Endodermal cell (in vitro differentiated cells): ENCODE results near the gene IPCEF1. TPM values are rescaled to one million over a fixed set of nuclear protein-coding genes. Genes with fewer than 3 reads are reported as not detected.
A peak's percentile ranks its signal among the peaks of the same experiment; 100 is the strongest.
"Not testable (repeated sequence)": the region's sequence is repeated elsewhere in the genome, so short reads cannot be mapped to it uniquely, and the experiment has no call there.

ENCODE experiments used
- DNase-seq: peaks from one replicate; pipeline ENCODE4 v3.0.0-alpha.2; 2017
- H3K27ac ChIP-seq: 2 replicates; pipeline ENCODE4 v1.5.1; 2013; ENCODE audit warnings: mild to moderate bottlenecking, low read depth, low read length, moderate library complexity
- H3K27me3 ChIP-seq: 2 replicates; pipeline ENCODE4 v1.6.1; 2013; ENCODE audit warnings: mild to moderate bottlenecking, low read length, moderate library complexity; ENCODE audit not compliant: insufficient read depth, control insufficient read depth, poor library complexity, severe bottlenecking
- H3K36me3 ChIP-seq: 2 replicates; pipeline ENCODE4 v1.7.0; 2013; ENCODE audit warnings: mild to moderate bottlenecking, low read length, moderate library complexity; ENCODE audit not compliant: control insufficient read depth, insufficient read depth
- H3K4me1 ChIP-seq: one replicate; pipeline ENCODE4 v1.7.0; 2013; ENCODE audit warnings: low read length; ENCODE audit not compliant: control insufficient read depth, insufficient read depth
- H3K4me3 ChIP-seq: 2 replicates; pipeline ENCODE4 v1.5.1; 2013; ENCODE audit warnings: mild to moderate bottlenecking, low read length, moderate library complexity
- H3K9ac ChIP-seq: 2 replicates; pipeline ENCODE4 v1.6.1; 2013; ENCODE audit warnings: mild to moderate bottlenecking, low read length, moderate library complexity; ENCODE audit not compliant: poor library complexity, severe bottlenecking; ENCODE audit errors: extremely low read depth
- H3K9me3 ChIP-seq: 2 replicates; pipeline ENCODE4 v1.6.1; 2013; ENCODE audit warnings: mild to moderate bottlenecking, low read length, moderate library complexity; ENCODE audit not compliant: control insufficient read depth
- H3K27ac Mint-ChIP-seq: 2 replicates; pipeline ENCODE4 v1.8.0; 2020; ENCODE audit warnings: mixed read lengths
- H3K27me3 Mint-ChIP-seq: 2 replicates; pipeline ENCODE4 v1.8.0; 2021; ENCODE audit warnings: mild to moderate bottlenecking, mixed read lengths; ENCODE audit not compliant: insufficient read depth
- H3K36me3 Mint-ChIP-seq: 2 replicates; pipeline ENCODE4 v1.8.0; 2020; ENCODE audit warnings: low read depth, mixed read lengths
- H3K4me1 Mint-ChIP-seq: 2 replicates; pipeline ENCODE4 v1.8.0; 2020; ENCODE audit warnings: mixed read lengths
- H3K4me3 Mint-ChIP-seq: 2 replicates; pipeline ENCODE4 v1.8.0; 2020; ENCODE audit warnings: mild to moderate bottlenecking, moderate library complexity, mixed read lengths
- H3K9me3 Mint-ChIP-seq: 2 replicates; pipeline ENCODE4 v1.8.0; 2020; ENCODE audit warnings: mild to moderate bottlenecking, mixed read lengths
- CTCF ChIP-seq: fragments of 200-600 bp; sonication (generic); conservative IDR thresholded peaks from 2 replicates; pipeline ENCODE4 v1.5.0; 2021; ENCODE audit warnings: antibody characterized with exemption, mild to moderate bottlenecking
- WGBS, 2 experiments: methylation state at CpG; one replicate each; pipeline versions ENCODE4 v1.1.5 to v1.1.7; 2013; ENCODE audit warnings: missing lambda C conversion rate in 2 of 2, mixed read lengths in 1 of 2; ENCODE audit not compliant: insufficient coverage in 1 of 2, insufficient read length in 1 of 2; 5-methylcytosine and 5-hydroxymethylcytosine counted together
- total RNA-seq, 2 donors: library from RNA; stranded (reverse); fragmentation: NEBNext Ultra II Directional in 1 of 2; extraction: Animal tissue kit (Norgen Biotek cat#: 25700) in 1 of 2; gene quantifications; 2 replicates in 1 of 2; 3 replicates in 1 of 2; pipeline ENCODE4 v1.2.1, GENCODE V29; 2021

IPCEF1 gene
- total RNA-seq, 2 donors from 2014 or later, result 2.2 to 2.8 TPM

- Histone ChIP-seq H3K9me3 (no peaks in the 10 kb centered on the region), H3K27me3 (no peaks in the 10 kb centered on the region), H3K4me3 (no peak overlapping the region), H3K36me3 (no peaks in the 10 kb centered on the region), H3K4me1 (peaks cover 12% of the 10 kb centered on the region), H3K9ac (no peak overlapping the region), H3K27ac (no peak overlapping the region)
- Mint-ChIP-seq H3K27me3 (no peaks in the 10 kb centered on the region), H3K9me3 (no peaks in the 10 kb centered on the region), H3K27ac (no peak overlapping the region), H3K36me3 (no peaks in the 10 kb centered on the region), H3K4me1 (peaks cover 57% of the 10 kb centered on the region), H3K4me3 (no peak overlapping the region)
- no peak for DNase-seq
- TF ChIP-seq CTCF, result no peak
- 83 to 90% methylated on average over 2 to 5 of the region's 6 CpGs for whole genome bisulfite sequencing, 2 experiments
Observed at GRCh38 chr6:154243793-154244750, 112.5 kb downstream of the IPCEF1 start.

GRCh38 chr6:154242617-154243357, 113.8 kb downstream of the IPCEF1 start:
- TF ChIP-seq CTCF, result no peak
- peaks cover 48% of the 10 kb centered on the region for H3K4me1 Mint-ChIP-seq
- Histone ChIP-seq H3K27me3 (no peaks in the 10 kb centered on the region), H3K27ac (no peak overlapping the region), H3K4me3 (no peak overlapping the region), H3K9ac (no peak overlapping the region), H3K36me3 (no peaks in the 10 kb centered on the region), H3K9me3 (no peaks in the 10 kb centered on the region), H3K4me1 (peaks cover 10% of the 10 kb centered on the region)
- no peaks in the 10 kb centered on the region for H3K36me3 Mint-ChIP-seq
- WGBS, 2 experiments, result 91 to 92% methylated on average over 13 of the region's 13 CpGs
- no peaks in the 10 kb centered on the region for H3K27me3 Mint-ChIP-seq
- H3K9me3 Mint-ChIP-seq, result no peaks in the 10 kb centered on the region
- no peak overlapping the region for H3K27ac Mint-ChIP-seq
- no peak for DNase-seq
- H3K4me3 Mint-ChIP-seq, result no peak overlapping the region

- peak overlapping the region; percentile 31 for H3K27ac Mint-ChIP-seq
- DNase-seq, result no peak
- H3K4me3 Mint-ChIP-seq, result no peak overlapping the region
- H3K27me3 Mint-ChIP-seq, result no peaks in the 10 kb centered on the region
- Histone ChIP-seq H3K4me3 (no peak overlapping the region), H3K36me3 (no peaks in the 10 kb centered on the region), H3K4me1 (peaks cover 8% of the 10 kb centered on the region), H3K9me3 (no peaks in the 10 kb centered on the region), H3K27me3 (no peaks in the 10 kb centered on the region), H3K9ac (no peak overlapping the region), H3K27ac (no peak overlapping the region)
- H3K36me3 Mint-ChIP-seq, result no peaks in the 10 kb centered on the region
- no peak for TF ChIP-seq CTCF
- H3K4me1 Mint-ChIP-seq, result peaks cover 38% of the 10 kb centered on the region
- WGBS, 2 experiments, result 89 to 100% methylated on average over 6 to 8 of the region's 8 CpGs
- no peaks in the 10 kb centered on the region for H3K9me3 Mint-ChIP-seq
Observed at GRCh38 chr6:154241581-154241980, 115.0 kb downstream of the IPCEF1 start.

- H3K9me3 ChIP-seq, H3K36me3 Mint-ChIP-seq, DNase-seq, H3K27ac ChIP-seq, H3K9me3 Mint-ChIP-seq, H3K4me1 ChIP-seq, H3K27me3 ChIP-seq, H3K4me3 ChIP-seq, H3K36me3 ChIP-seq, H3K4me3 Mint-ChIP-seq, H3K9ac ChIP-seq, H3K27me3 Mint-ChIP-seq: not testable (repeated sequence)
- peaks cover 33% of the 10 kb centered on the region for H3K4me1 Mint-ChIP-seq
- 95 to 96% methylated on average over 2 to 11 of the region's 11 CpGs for WGBS, 2 experiments
- H3K27ac Mint-ChIP-seq, result peak overlapping the region; percentile 31
Observed at GRCh38 chr6:154241061-154241460, 115.5 kb downstream of the IPCEF1 start.
